GM21381 (cell line): Measurements from ENCODE around the gene PSMD1.
"Not testable (repeated sequence)": the region's sequence is repeated elsewhere in the genome, so short reads cannot be mapped to it uniquely, and the experiment has no call there.

Experiments used
- ATAC-seq: cut with Tn5 transposase; IDR thresholded peaks from one replicate; pipeline ENCODE4 v1.9.1; 2021; ENCODE audit warnings: mild to moderate bottlenecking, moderate library complexity; ENCODE audit not compliant: unreplicated experiment

The PSMD1 gene

GRCh38 chr2:231181860-231182512 is 125.3 kb downstream of the PSMD1 start:
- no peak for ATAC-seq

- no peak for ATAC-seq
These were observed 125.8 kb downstream of the PSMD1 start for GRCh38 chr2:231182513-231182899.

DNA sequence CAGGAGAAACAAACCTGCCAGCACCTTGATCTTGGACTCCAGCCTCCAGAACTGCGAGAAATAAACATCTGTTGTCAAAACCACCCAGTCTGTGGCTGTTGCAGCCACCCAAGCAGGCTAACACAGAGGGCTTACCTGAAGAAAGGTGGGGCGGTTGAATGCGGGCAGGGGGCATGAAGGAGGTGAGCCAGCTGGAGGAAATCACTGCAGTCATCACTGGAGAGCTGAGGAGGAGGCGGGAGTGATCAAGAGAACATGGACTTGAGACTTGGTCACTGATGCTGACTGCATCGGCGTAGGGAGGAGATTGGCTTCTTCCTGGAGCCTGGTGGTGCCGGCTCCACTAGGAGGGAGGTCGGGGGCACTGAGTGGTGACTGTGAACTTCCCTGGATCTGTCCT is 127.2 kb downstream of the PSMD1 start:
- ATAC-seq: no peak

DNA sequence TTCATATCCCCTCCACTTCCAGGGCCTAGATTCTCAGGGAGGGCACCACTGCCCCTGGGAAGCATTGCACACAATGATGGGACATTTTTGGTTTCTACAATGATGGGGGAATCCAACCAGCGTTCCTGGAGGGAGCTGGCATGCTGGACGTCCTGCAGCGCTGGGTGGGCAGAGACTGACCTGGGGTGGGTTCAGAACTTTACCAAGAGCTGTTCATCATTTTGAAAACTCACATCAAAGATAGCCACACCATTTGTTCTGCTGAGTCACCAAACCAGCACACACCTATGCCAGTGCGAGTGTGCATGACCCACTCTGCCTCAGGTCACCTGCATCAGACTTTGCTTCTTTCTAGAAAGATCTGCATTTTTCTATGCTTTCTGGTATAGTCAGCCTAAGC is 127.7 kb downstream of the PSMD1 start:
- ATAC-seq: no peak

- no peak for ATAC-seq
These were observed 128.5 kb downstream of the PSMD1 start for GRCh38 chr2:231185050-231185725.

DNA sequence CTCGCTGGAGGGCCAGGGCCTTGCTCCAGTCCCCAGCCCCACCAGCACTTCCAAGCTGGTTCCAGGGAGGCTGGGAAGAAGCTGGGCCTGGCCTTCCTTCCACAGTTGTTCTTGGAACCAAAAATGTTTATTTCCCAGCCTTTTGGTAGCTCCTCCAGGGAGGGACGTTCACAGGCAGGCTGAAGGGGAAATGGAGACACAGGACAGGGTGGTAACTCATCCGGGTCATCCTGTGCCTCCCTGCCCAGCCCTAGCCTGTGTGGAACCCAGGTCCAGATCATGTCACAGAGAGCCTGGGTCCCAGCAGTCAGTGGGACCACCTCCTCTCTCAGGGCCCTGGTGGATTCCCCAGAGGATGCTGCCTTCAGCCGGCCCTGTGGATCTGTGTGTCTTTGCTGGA is 129.2 kb downstream of the PSMD1 start:
- no peak for ATAC-seq

DNA sequence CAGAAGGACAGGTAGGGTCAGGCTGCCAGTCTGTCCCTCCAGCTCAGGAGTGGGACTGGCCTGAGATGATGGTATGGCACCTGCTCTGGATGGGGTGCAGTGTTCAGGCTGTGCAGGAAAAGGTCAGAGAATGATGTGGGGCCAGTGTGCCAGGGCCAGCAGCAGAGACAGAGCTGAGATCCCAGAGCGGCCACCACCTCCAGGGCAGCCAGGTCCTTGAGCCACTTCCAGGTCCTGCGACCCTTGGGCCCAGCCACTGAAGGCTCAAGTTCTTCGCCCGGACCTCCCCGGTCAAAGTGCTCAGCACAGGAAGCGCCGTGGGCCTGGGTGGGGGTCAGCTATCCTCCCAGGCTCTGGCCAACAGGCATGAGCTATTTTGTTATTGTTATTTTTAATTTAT is 129.7 kb downstream of the PSMD1 start:
- ATAC-seq: no peak

GRCh38 chr2:231187736-231188505 is 131.3 kb downstream of the PSMD1 start:
- ATAC-seq: no peak

- ATAC-seq: no peak
These were observed 132.0 kb downstream of the PSMD1 start for GRCh38 chr2:231188506-231189170.

DNA sequence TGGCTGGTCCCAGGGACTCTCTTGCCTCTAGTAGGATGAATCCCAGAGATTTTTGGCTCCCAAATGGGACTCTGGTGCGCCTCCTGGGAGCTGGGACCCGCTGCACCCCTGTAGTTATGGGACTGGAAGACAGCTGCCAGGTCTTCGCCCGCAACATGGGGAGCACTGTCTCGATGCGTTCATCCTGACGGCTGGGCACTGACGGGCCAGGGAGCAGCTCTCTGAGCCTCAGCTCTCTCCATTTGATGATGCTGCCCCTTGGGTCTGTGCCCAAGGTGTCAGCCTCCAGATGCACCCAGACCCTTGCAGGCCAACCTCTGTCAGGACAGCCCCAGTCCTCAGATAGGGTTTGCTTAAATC is 132.5 kb downstream of the PSMD1 start:
- no peak for ATAC-seq

- no peak for ATAC-seq
These were observed 133.2 kb downstream of the PSMD1 start for GRCh38 chr2:231189571-231190495.

DNA sequence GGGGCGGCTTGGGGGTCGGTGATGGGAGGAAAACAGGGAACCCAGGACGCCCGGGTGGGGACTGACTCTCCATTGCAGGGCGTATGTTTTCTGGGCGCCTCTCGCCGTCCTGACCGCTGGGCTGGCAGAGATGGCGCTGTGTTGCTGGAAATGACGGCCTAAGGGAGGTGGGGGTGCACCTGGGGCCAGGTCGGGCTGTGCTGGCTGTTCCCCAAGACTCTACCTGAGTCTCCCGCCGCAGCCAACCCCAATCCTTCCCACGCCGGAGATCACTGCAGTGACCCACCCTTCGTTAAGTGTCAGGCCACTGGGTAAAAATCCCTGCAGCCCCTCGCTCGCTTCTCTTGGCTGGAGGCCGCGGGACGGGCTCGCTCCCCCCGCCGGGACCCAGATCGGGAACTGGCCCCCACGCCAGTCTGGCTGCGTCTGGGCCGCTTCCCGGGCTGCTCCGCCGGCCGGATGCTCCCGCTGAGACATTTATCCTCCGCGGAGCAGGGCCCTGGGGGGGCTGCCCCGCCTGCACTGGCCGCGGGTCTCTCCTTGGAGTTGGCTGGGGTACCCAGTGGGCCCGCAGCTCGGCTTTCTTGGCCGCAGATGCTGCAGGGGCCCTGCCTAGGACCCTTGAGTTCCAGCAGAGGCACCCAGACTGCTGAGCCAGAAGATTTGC is 134.0 kb downstream of the PSMD1 start:
- ATAC-seq: no peak

DNA sequence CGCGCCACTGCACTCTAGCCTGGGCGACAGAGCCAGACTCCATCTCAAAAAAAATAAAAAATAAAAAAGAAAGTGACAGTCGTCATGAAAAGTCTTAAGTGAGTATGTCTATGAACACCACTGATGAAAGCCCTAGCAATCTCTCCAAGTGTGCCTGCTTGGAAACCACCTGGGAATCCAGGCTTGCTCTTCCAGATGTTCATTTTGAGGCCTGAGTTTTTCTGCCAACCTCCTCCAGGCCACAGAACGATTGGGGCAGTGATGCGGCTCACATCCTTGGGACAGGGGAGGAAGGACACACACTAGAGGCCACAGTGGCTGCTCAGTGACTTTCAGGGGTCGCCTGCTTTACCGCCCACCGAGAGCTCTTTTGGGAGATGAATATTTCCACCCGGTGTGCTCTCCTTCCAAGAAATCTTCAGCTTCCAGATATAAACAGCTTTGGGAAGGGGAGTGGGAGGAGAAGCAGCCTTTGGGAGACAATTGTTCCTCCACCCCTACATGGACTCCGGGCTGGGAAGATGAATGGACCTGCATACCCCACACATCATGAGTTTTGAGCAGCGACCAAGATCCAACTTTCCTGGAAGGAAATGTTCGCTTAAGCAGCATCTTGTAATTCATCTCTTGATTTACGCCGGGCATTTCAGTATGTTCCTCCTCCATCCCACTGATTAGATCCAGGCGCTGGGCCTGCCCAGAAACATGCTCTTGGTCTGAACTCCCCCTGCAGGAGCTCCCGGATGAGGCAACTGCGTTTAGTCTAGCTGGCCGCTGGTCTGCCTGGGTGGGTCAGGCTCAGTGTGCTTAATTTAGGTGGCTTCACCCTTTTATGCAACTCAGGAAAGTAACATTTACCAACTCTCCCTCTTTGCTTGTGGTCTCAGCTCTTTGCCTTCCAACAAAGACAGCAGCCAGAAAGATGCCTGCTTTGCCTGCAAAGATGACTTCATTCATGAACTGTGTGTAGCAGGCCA is 135.5 kb downstream of the PSMD1 start:
- ATAC-seq: no peak

DNA sequence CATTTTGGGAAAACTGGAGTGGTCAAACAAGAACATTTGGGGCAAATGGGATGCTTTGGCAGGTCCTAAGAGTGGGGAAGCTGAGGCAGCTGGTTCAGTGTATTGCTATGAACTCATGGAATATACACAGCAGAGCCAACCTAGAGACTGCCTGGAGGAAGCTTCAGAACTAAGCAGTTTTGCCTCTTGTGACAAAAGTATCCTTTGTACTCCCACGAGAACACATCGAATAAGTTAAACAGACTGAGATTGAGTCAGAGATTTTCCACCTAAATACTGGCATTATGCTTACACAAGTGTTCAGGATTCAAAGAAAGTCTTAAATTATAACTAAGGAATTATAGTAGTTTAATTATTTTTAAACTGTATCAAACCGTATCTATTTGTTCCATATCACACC is 136.5 kb downstream of the PSMD1 start:
- ATAC-seq: no peak

GRCh38 chr2:231196592-231196991 is 139.9 kb downstream of the PSMD1 start:
- no peak for ATAC-seq

DNA sequence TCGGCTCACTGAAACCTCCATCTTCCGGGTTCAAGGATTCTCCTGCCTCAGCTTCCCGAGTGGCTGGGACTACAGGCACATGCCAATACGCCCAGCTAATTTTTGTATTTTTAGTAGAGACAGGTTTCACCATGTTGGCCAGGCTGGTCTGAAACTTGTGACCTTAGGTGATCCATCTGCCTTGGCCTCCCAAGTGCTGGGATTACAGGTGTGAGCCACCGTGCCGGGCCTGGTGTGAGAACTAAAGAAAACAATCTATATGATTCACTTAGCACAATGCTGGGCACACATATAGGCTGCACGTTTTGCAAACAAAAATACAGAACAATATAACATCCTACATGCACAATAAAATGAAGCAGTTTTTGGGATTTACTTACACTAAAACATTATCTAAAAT is 140.5 kb downstream of the PSMD1 start:
- not testable (repeated sequence) for ATAC-seq

GRCh38 chr2:231197706-231198290 is 141.1 kb downstream of the PSMD1 start:
- ATAC-seq: no peak
